Uterus (tissue), 2 donors: ENCODE data around the gene CORO1C.

Experiments
- CTCF ChIP-seq, 4 experiments: fragments of 200-600 bp in 2 of 4; fragments of 450-650 bp in 2 of 4; sonication (generic) in 2 of 4; IDR thresholded peaks; one replicate each; pipeline ENCODE4 v1.5.1; 2016 to 2019; ENCODE audit warnings: antibody characterized with exemption in 4 of 4, mild to moderate bottlenecking in 2 of 4, moderate library complexity in 1 of 4
- POLR2A ChIP-seq, 2 donors: fragments of 450-650 bp; IDR thresholded peaks; one replicate each; pipeline ENCODE4 v1.6.1; 2016; ENCODE audit warnings: antibody characterized with exemption in 2 of 2, mild to moderate bottlenecking in 1 of 2, moderate library complexity in 1 of 2

GRCh38 chr12:108607981-108608600 lies 123.2 kb downstream of the CORO1C start:
- no peak for TF ChIP-seq CTCF (IDR thresholded peaks at IDR 0.05)
- TF ChIP-seq POLR2A (IDR thresholded peaks at IDR 0.05): no peak
